NCI-H1092 treated with DMSO at 0.1 percent for 48 hours (cell line): Measurements from ENCODE around the gene ZDHHC3.
A peak's percentile ranks its signal among the peaks of the same experiment; 100 is the strongest.
"Not testable (repeated sequence)": the region's sequence is repeated elsewhere in the genome, so short reads cannot be mapped to it uniquely, and the experiment has no call there.

Experiments used
- DNase-seq: peaks from one replicate; lab custom pipeline; 2025; lab: John Stamatoyannopoulos, UW

The ZDHHC3 gene

GRCh38 chr3:44995142-44995770 lies 19.3 kb upstream of the ZDHHC3 start:
- DNase-seq, result peak; percentile 48

- DNase-seq, result no peak
Measured at GRCh38 chr3:44993471-44994205, 17.7 kb upstream of the ZDHHC3 start.

GRCh38 chr3:44992555-44993470 lies 16.8 kb upstream of the ZDHHC3 start:
- no peak for DNase-seq

- DNase-seq, result no peak
Measured at GRCh38 chr3:44991326-44991725, 15.4 kb upstream of the ZDHHC3 start.

- no peak for DNase-seq
Measured at GRCh38 chr3:44989636-44990373, 13.8 kb upstream of the ZDHHC3 start.

GRCh38 chr3:44989141-44989540 lies 13.2 kb upstream of the ZDHHC3 start:
- no peak for DNase-seq

- DNase-seq, result no peak
Measured at GRCh38 chr3:44988073-44988472, 12.1 kb upstream of the ZDHHC3 start.

GRCh38 chr3:44987332-44987731 lies 11.4 kb upstream of the ZDHHC3 start:
- no peak for DNase-seq

- DNase-seq, result not testable (repeated sequence)
Measured at GRCh38 chr3:44986330-44986729, 10.4 kb upstream of the ZDHHC3 start.

- DNase-seq, result no peak
Measured at GRCh38 chr3:44984335-44984734, 8.4 kb upstream of the ZDHHC3 start.

- no peak for DNase-seq
Measured at GRCh38 chr3:44983484-44983941, 7.5 kb upstream of the ZDHHC3 start.

GRCh38 chr3:44982817-44983216 lies 6.8 kb upstream of the ZDHHC3 start:
- no peak for DNase-seq

- no peak for DNase-seq
Measured at GRCh38 chr3:44981751-44982150, 5.8 kb upstream of the ZDHHC3 start.

GRCh38 chr3:44981220-44981619 lies 5.2 kb upstream of the ZDHHC3 start:
- DNase-seq, result no peak

GRCh38 chr3:44974416-44974815 lies 1.6 kb downstream of the ZDHHC3 start:
- no peak for DNase-seq

- DNase-seq, result no peak
Measured at GRCh38 chr3:44970926-44971490, 5.0 kb downstream of the ZDHHC3 start.

GRCh38 chr3:44969828-44970179 lies 6.2 kb downstream of the ZDHHC3 start:
- no peak for DNase-seq

- DNase-seq, result no peak
Measured at GRCh38 chr3:44969154-44969827, 6.7 kb downstream of the ZDHHC3 start.

GRCh38 chr3:44968447-44968858 lies 7.5 kb downstream of the ZDHHC3 start:
- DNase-seq, result no peak

- no peak for DNase-seq
Measured at GRCh38 chr3:44966795-44967278, 9.1 kb downstream of the ZDHHC3 start.

- no peak for DNase-seq
Measured at GRCh38 chr3:44965165-44965564, 10.8 kb downstream of the ZDHHC3 start.
